ENCODE data around the gene RGS7. TPM values are rescaled to one million over a fixed set of nuclear protein-coding genes. Genes with fewer than 3 reads are reported as not detected.

RGS7 gene
- polyA plus RNA-seq, 2 of the 4 experiments (the other 2 are of a cell fraction): 0.08 TPM; not detected in 1

DNA sequence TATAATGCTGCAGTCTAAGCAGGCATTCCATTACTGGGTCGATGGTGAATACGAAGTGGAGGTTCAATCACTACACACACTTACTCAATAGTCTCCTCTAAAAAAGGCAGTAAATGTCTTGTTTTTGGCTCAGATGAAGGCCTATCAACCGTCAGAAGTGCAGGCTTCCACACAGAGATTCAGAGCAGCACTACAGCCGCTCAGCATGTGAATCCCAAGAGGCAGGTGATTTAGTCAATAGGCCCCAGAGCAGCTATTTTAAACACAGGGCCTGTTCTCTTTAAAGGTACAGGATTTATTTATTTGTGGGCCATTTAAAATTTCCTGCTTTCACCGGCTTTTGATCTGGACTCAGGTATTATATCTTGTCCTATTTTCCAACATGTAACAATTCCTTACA lies 293.7 kb downstream of the RGS7 start:
- no peak overlapping the region for H3K4me2 ChIP-seq
- ChIA-PET CTCF (no interaction called here), POLR2A (no interaction called here)
- DNase-seq (ENCODE audit: low read depth in 1 of 2, low spot score in 1 of 2) (no peak), FAIRE-seq (no peak), ATAC-seq (no peak)
- no peak overlapping the region for H3K4me3 ChIP-seq
- no peaks in the 10 kb centered on the region for H3K9me3 ChIP-seq
- H3K4me1 ChIP-seq: no peaks in the 10 kb centered on the region
- no peak for TF ChIP-seq PHF8 (IDR thresholded peaks at IDR 0.05; ENCODE audit: borderline replicate concordance, low read depth)
- TF ChIP-seq TFCP2L1 (CRISPR knock-in tag; IDR thresholded peaks at IDR 0.05): no peak
- TF ChIP-seq, protein P1, sequence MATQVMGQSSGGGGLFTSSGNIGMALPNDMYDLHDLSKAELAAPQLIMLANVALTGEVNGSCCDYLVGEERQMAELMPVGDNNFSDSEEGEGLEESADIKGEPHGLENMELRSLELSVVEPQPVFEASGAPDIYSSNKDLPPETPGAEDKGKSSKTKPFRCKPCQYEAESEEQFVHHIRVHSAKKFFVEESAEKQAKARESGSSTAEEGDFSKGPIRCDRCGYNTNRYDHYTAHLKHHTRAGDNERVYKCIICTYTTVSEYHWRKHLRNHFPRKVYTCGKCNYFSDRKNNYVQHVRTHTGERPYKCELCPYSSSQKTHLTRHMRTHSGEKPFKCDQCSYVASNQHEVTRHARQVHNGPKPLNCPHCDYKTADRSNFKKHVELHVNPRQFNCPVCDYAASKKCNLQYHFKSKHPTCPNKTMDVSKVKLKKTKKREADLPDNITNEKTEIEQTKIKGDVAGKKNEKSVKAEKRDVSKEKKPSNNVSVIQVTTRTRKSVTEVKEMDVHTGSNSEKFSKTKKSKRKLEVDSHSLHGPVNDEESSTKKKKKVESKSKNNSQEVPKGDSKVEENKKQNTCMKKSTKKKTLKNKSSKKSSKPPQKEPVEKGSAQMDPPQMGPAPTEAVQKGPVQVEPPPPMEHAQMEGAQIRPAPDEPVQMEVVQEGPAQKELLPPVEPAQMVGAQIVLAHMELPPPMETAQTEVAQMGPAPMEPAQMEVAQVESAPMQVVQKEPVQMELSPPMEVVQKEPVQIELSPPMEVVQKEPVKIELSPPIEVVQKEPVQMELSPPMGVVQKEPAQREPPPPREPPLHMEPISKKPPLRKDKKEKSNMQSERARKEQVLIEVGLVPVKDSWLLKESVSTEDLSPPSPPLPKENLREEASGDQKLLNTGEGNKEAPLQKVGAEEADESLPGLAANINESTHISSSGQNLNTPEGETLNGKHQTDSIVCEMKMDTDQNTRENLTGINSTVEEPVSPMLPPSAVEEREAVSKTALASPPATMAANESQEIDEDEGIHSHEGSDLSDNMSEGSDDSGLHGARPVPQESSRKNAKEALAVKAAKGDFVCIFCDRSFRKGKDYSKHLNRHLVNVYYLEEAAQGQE (IDR thresholded peaks at IDR 0.05): no peak
- TF ChIP-seq SMC3 (IDR thresholded peaks at IDR 0.05): no peak
- no peak for TF ChIP-seq EP300 (IDR thresholded peaks at IDR 0.05)
- TF ChIP-seq HOXB5 (CRISPR knock-in tag; IDR thresholded peaks at IDR 0.05): no peak
- TF ChIP-seq NR3C1 (IDR thresholded peaks at IDR 0.05): no peak
- no peak for TF ChIP-seq BHLHE40 (IDR thresholded peaks at IDR 0.05; ENCODE audit: low read depth, low read length)
- no peak for TF ChIP-seq POLR2A (IDR thresholded peaks at IDR 0.05; ENCODE audit: low read length)
- TF ChIP-seq CHD2 (IDR thresholded peaks at IDR 0.05; ENCODE audit: low read length, partially characterized antibody): no peak
- no peak for TF ChIP-seq EHF (CRISPR knock-in tag; IDR thresholded peaks at IDR 0.05)
- TF ChIP-seq, protein P2, sequence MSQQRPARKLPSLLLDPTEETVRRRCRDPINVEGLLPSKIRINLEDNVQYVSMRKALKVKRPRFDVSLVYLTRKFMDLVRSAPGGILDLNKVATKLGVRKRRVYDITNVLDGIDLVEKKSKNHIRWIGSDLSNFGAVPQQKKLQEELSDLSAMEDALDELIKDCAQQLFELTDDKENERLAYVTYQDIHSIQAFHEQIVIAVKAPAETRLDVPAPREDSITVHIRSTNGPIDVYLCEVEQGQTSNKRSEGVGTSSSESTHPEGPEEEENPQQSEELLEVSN (IDR thresholded peaks at IDR 0.05; ENCODE audit: borderline replicate concordance, low read depth): no peak
- TF ChIP-seq KDM1A (IDR thresholded peaks at IDR 0.05; ENCODE audit: low read depth): no peak
- TF ChIP-seq CEBPB (IDR thresholded peaks at IDR 0.05): no peak
- TF ChIP-seq HOXA7 (CRISPR knock-in tag; IDR thresholded peaks at IDR 0.05): no peak
- TF ChIP-seq HOXB13 (CRISPR knock-in tag; IDR thresholded peaks at IDR 0.05; ENCODE audit: low read depth): no peak
- no peak for TF ChIP-seq JUN (IDR thresholded peaks at IDR 0.05)
- no peak for TF ChIP-seq EHMT2 (IDR thresholded peaks at IDR 0.05; ENCODE audit: low read depth)
- no peak for TF ChIP-seq NFE2L2 (conservative IDR thresholded peaks at IDR 0.05; ENCODE audit: low read length)
- TF ChIP-seq RARB (CRISPR knock-in tag; IDR thresholded peaks at IDR 0.05): no peak
- WGBS (ENCODE audit: missing lambda C conversion rate): 38% methylated on average over 5 of the region's 5 CpGs
- H3K27ac ChIP-seq: no peak overlapping the region

DNA sequence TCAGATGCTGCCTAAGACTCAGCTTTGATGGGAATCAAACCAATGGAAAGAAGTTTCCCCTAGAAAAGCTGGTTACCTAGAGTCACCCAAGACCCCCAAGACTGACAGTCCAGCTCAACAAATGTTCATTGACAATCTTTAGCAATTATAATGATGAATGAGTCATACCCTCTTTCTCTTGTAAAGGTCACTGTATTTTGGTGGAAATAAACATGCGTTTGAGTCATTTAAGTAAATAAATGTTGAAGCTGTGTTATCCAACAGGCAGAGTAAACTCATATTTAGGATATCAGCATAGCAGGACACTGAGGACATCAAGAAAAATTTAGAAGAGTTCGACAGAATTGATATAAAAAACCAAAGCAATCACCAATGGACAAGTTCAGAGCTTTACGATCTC lies 295.9 kb downstream of the RGS7 start:
- Histone ChIP-seq H3K4me2 (no peak overlapping the region), H3K4me1 (no peaks in the 10 kb centered on the region), H3K4me3 (no peak overlapping the region), H3K27ac (no peak overlapping the region), H3K9me3 (no peaks in the 10 kb centered on the region)
- ATAC-seq: no peak
- POLR2A ChIA-PET: no interaction called here
- TF ChIP-seq, protein P3, sequence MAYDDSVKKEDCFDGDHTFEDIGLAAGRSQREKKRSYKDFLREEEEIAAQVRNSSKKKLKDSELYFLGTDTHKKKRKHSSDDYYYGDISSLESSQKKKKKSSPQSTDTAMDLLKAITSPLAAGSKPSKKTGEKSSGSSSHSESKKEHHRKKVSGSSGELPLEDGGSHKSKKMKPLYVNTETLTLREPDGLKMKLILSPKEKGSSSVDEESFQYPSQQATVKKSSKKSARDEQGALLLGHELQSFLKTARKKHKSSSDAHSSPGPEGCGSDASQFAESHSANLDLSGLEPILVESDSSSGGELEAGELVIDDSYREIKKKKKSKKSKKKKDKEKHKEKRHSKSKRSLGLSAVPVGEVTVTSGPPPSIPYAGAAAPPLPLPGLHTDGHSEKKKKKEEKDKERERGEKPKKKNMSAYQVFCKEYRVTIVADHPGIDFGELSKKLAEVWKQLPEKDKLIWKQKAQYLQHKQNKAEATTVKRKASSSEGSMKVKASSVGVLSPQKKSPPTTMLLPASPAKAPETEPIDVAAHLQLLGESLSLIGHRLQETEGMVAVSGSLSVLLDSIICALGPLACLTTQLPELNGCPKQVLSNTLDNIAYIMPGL (CRISPR knock-in tag; IDR thresholded peaks at IDR 0.05; ENCODE audit: borderline replicate concordance): no peak
- TF ChIP-seq FOSL2 (IDR thresholded peaks at IDR 0.05) (no peak), FOSL2 (CRISPR knock-in tag; IDR thresholded peaks at IDR 0.05) (peak; percentile 47; the same call in 1 of the 2 replicates), HOXB5 (CRISPR knock-in tag; IDR thresholded peaks at IDR 0.05) (no peak), EHMT2 (IDR thresholded peaks at IDR 0.05; ENCODE audit: low read depth) (no peak), FOSB (CRISPR knock-in tag; IDR thresholded peaks at IDR 0.05) (no peak), NPAS2 (CRISPR knock-in tag; IDR thresholded peaks at IDR 0.05; ENCODE audit: borderline replicate concordance) (no peak)
- TF ChIP-seq, protein P4, sequence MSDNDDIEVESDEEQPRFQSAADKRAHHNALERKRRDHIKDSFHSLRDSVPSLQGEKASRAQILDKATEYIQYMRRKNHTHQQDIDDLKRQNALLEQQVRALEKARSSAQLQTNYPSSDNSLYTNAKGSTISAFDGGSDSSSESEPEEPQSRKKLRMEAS (IDR thresholded peaks at IDR 0.05): no peak
- WGBS (ENCODE audit: missing lambda C conversion rate): 33% methylated on average over 3 of the region's 3 CpGs
- no peak for DNase-seq (ENCODE audit: low read depth in 1 of 2, low spot score in 1 of 2)
- no peak for FAIRE-seq
- CTCF ChIA-PET: no interaction called here
